ENCODE data around the gene MMP24OS. TPM values are rescaled to one million over a fixed set of nuclear protein-coding genes. Genes with fewer than 3 reads are reported as not detected.

Gene MMP24OS
- polyA plus RNA-seq, 5 donors: 28.2 to 50.9 (median 37.7) TPM

DNA sequence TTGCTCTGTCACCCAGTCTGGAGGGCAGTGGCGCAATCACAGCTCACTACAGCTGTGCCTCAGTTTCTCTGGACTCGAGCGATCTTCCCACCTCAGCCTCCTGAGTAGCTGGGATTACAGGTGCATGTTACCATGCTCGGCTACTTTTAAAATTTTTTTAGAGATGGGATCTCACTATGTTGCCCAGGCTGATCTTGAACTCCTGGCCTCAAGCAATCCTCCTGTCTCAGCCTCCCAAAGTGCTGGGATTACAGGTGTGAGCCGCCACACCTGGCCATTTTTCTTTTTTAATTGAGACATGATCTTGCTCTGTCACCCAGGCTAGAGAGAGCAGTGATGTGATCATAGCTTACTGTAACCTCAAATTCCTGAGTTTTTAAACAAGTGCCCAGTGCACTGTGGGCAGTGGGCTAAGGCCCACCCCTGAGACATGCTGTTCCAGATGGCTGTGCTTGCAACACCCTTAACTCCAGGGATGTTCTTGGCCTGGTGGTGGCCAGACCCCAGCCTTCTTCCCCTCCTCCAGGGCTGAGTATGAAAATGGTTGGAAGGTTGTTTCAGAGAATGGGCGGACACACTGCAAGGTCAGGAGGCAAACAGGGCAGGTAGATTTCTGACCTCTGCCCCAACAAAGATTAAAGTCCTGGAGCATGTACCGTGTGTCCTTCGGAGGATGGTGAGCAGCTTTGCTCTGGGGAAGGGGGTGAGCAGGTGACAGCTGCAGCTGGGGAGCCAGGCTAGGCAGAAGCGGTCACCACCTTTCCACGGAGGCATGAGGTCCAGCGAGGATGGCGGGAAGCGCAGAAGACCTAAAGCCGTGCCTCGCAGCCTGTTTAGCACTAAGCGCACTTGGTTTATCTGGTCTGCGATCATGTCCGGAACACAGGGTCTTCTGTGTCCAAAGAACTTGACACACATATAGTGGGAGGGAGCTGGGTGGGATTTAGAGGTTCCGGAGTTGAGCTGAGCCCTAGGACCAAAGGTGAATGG, 15.7 kb upstream of the MMP24OS start:
- DNase-seq: no peak

DNA sequence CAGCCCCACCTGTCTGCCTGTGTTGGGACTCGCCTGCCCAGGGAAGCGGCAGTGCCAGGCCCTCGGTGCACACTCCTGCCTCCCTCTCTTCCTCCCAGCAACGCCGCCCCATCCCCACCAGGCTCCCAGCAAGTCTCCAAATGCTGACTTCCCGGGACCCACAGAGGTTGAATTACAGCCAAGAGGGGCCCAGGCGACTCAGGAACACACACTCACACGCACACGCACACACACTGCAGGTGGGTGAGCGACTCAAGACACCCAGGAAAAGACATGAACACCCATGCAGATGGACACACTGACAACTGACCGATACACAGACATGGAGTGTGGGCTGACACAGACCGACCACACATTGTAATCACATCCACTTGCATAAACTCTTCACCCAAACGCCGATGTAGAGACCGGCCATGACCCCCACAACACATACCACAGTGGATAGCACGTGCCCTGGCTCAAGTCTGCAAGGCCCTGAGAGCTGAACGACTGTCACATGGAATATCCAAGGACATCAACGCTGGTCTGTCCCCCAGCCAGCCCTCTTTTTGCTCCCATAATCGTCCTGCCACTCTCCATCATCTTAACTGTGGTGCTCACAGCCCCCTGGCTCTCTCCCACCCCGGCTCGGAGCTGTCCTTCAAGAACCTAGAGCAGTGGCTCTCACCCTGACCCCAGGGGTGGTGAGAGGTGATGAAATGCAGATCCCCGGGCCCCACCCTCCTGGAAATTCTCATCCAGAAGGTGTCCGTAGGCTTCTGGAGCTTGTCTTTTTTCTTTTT, 14.8 kb upstream of the MMP24OS start:
- no peak for DNase-seq

DNA sequence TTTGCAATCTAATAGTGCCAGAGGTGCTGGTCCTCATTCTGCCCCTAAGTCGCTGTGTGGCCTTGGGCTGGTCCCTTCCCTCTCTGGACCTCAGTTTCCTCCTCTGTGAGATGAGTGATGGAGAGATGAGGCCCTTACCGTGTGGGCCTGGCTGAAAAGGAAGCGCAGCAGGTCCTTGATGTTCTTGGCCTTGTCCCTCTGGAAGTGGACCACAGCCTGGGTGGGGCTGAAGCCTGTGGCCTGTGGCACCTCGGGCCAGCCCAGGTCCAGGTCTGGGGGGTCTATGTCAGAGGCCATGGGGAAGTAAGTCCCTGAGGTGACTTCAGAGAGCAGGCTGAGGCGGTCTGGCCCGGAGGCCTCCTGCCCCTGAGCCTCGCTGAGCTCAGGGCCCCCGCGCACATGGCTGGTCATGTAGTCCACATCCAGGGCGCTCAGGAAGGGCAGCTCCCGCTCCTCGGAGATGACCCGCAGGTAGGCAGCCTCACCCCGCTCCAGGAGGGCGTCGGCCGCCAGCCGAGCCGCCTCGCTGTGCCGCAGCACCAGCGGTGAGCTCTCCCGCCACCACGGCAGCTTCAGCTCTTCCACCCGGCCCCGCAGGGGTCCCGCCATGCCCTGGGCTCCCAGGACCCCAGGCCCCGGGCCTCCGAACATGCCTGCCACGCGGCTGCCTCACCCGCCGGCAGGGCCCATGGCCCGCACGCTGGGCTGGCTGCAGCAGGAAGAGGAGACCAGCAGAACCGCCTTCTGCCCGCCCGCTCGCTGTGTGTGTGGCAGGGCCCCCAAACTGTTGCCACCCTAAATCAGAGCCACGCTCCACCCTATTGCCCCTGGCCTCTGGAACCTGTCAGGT, 14.0 kb upstream of the MMP24OS start, which contains the start of gene FAM83C:
FAM83C (minus strand) TSS at position 772 of the 850 bp plus-strand sequence; CDS start at position 651, 121 bp downstream.
- DNase-seq: no peak

DNA sequence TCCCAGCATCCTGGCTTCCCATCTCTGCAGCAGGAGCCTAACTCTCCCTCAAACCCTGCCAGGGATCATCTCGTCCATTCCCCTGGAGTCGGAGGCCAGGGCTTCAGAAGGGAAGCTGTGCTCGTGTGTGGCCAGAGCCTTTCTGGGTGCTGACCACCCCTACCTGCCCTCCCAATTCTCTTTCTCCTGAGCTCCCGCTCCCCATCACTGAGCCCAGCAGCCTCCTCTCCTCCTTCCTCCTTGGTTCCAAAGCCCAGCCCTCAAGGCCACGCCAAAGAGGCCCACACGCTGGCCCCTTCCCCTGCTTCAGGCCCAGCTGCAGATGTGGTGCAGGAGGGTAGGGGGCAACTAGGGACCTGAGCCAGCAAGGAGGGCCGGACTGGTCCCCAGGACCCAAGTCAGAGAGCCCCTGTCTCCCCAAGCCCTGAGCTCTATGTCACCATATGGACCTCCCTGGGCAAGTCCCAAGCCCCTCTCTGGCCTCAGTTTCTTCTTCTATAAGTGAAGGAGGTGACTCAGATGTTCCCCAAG, 13.0 kb upstream of the MMP24OS start:
- DNase-seq: no peak

DNA sequence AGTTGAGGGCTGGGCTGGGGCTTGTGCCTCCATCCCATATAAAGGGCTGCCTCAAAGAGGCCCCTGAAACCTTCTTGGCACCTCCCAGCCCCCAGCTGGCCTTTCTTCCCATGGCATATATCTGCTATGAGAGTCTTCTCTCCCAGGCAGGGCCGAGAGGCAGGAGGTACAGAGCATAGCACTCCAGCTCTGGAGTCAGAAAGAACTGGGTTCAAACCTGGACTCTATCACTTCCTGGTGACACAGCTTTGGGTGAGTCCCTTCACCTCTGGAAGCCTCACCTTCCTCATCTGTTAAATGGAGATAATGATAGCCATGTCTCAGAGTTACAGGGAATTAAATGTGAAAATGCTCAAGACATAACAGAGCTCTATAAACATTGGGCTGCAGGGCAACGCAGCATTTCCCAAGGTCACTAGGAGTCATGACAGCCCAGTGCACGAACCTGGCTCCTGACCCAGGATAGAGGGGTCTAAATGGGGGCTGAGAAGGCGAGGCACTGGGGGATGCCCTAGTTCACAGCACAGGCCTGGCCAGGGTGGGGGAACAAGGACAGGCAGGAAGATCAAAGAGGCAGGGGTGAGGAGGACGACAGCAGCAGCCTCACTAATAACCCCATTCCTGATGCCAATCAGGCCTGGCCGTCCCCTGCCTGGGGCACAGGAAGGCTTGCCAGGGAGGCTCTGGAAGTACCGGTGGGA, 12.4 kb upstream of the MMP24OS start:
- no peak for DNase-seq

DNA sequence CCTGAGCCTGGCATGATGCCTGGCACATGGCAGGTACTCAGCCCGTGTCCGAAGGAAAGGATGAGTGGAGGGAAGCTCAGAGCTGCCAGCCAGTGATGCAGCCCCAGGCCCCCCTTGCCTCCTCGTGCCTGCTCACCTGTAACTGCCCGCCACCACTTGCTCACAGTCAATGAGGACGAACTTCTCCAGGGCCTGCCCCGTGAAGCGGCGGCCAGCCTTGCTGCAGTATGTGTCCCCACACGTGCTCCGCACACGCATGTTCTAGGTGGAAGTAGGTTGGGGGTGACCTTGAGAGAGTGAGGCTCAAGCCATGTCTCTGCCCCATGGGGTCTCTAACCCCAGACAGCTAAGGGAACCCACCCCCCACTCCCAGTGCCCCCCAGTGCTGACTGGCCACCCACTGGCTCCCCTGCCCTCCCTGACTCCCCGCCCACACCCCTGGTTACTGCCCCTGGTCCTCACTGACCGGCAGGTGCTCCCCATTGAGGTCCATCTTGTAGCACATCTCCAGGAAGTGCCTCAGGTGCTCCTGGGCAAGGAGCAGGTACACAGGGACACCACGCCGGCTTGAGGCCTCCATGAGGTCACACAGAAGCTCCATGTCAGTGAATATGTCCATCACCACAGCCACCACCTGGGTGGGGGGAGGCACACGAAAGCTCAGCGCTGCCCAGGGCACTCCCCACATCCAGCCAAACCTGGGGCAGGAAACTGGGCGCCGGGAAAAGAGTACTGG, 10.6 kb upstream of the MMP24OS start:
- DNase-seq: no peak

DNA sequence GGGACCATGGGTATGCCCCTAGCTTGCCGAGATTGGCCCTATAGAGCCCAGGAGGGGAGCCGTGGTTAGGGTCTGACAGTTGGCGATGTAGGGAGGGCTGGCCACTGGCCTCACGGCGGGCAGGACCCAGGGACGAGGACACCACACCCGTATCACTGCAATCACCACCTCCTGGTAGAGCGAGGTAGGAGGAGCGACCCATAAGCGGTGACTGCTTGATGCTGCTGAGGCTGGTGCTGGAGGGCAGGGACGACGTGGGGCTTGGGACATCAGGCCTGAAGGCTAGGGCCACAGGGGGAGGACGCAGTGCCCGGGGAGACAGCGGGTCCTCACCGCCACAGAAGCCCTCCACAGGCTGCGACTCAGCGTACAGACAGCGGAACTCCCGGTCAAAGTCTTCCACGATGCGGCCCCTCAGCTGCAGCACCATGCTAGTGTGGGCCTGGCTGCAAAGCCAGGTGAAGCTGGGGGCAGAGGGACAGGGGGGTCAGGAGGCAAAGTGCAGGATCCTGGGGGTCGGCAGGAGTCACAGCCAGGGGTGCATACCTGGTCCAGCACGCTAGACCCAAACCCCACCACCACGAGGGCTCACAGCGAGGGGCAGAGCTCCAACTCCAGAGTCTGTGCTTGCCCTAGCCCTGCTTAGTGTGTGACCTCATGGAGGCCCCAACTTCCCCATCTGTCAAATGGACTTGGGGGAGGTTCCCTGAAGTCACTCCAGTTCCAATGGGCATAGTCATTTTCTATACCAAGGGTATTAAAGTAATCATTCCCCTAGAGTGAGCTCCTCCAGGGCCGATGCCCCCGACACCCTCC, 9.8 kb upstream of the MMP24OS start:
- DNase-seq: no peak

DNA sequence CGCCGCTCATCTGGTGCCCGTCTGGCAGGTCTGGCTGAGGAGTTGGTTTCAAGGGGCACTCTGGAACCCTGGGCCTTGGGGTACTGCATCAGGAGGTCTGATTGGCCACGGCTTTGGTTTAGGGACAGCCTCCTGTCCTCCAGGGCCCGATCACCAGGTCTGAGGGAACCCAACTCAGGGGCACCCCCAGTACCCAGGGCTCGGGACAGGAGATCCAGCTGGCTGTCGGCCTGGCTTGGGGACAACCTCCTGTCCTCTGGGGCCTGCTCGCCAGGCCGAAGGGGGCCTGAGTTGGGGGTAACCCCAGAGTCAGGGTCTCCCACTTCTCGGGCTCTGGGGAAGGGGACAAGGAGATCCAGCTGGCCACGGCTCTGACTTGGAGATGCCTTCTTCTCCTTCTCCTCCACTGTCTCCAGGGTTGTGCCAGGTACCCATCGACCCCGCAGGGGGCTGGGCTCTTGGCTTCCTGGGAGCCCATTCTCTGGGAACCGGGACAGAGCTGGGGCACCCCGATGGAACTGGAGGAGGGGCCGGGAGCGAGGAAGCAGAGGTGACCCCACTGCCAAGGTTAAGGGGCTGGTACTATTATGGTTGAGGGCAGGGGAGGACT, 9.1 kb upstream of the MMP24OS start:
- no peak for DNase-seq

DNA sequence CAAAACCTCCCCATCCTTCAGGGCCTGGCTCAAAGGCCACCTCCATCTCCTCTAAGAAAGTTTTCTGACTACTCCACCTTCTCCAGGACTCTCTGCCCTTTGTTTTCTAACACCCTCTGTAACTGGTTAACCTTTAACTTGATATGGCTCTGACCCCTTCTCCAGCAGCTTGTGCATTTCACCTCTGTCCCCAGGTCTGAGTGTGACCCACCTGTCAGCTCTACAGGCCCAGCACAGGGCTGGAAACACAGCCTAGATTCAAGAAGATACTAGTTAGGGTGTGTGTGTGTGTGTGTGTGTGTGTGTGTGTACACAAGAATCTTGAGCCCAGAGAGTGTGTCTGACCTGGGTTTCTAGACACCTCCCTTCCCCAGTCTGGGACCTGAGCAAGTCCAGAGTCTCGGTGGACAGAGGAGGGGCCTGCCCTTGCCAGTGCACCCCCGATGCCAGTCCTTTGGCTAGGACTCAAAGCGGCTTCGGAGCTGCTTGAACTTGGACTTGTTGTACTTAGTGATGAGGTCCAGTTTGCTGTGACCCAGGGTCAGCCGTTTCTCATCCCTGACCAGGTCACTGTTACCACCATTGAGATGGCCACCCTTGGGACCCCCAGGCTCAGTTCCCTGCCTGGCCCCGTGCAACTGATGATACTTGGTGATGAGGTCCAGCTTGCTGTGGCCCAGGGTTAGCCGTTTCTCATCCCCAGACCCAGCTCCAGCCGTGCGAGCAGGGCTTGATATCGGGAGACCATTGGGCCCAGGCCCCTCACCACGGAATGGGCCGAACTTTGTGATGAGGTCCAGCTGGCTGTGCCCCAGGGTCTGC, 8.4 kb upstream of the MMP24OS start:
- DNase-seq: no peak

DNA sequence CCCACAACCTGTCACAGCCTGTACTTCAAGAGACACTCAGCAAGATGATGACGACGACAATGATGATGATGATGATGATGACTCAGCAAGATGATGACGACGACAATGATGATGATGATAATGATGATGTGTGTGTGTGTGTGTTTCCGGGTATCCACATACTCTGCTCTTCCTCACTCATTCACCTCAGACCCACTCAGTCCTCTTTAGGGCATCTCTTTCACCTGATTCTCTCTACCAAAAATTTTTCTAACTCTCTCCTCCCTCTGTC, 7.8 kb upstream of the MMP24OS start:
- DNase-seq: no peak

DNA sequence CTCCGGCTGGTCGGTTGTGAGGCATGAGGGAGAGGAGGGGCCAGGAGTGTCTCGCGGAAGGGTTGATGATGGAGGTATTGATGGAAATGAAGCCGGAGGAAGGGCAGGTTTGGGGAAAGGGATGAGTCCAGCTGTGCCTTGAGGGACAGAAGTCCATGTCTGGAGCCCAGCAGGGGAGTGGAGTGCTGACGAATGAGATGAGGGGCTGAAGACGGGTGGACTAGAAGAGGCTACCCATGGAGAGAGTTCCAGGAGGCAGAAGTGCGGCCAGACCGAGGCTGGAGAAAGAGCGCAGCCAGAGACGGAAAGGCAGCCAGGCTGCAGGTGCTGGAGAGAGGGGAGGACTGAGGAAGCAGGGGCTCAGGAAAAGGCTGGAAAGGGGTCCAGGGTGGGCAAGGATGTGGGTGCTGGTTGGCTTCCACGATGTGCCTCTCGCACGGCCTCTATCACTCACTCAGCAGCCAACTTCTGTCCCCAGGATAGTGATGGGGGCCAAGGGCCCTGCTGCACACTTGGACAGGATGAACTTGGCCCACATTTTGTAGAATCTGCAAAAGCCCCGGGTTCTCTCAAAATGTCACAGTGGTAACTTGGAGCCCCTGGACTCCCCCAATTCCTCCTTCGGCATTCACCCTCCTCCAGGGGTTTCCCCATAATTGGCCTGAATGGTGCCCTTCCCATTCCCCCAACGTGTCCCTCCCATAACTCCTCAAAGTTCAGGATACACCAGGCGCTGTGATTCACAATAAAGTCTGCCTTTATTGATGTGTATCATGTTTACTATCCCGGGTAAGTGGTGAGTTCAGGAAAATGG, 7.3 kb upstream of the MMP24OS start:
- no peak for DNase-seq

DNA sequence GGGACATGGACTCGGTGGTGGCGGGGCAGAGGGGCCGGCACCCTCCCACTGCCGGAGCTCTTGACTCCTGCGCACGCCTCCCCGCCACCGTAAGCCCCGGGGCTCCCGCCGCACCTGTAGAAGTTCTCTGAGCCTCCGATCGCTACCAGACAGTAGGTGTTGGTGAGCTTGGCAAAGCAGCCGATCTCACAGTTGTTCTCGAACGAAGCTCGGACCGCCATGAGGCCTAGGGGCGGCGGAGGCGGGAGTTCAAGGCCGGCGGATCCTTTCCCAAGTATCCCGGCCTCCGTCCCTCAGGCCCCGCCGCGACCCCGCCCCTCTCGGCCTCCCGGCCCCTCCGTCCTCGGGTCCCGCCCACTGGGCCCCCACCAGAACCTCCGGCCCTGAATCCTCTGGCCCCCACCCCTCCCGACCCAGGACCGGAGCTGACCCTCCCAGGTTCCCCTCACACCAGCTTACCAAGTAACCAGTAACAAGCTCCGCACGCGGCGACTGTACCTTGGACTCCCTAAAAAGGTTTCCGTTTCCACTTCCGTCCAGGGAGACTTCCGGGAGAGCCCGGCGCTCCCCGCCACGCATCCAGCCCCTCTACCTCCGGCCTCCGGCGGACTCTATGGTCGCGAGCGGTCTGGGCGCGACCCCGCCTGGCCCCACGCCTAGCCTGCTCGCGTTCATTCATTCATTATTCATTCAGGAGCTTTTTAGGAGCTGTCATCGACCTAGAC, 6.5 kb upstream of the MMP24OS start, which contains the start of gene EIF6:
EIF6 (minus strand) TSS at position 506 of the 725 bp plus-strand sequence; CDS start at position 221, 285 bp downstream.
- peak; percentile 81 to 83 for DNase-seq

DNA sequence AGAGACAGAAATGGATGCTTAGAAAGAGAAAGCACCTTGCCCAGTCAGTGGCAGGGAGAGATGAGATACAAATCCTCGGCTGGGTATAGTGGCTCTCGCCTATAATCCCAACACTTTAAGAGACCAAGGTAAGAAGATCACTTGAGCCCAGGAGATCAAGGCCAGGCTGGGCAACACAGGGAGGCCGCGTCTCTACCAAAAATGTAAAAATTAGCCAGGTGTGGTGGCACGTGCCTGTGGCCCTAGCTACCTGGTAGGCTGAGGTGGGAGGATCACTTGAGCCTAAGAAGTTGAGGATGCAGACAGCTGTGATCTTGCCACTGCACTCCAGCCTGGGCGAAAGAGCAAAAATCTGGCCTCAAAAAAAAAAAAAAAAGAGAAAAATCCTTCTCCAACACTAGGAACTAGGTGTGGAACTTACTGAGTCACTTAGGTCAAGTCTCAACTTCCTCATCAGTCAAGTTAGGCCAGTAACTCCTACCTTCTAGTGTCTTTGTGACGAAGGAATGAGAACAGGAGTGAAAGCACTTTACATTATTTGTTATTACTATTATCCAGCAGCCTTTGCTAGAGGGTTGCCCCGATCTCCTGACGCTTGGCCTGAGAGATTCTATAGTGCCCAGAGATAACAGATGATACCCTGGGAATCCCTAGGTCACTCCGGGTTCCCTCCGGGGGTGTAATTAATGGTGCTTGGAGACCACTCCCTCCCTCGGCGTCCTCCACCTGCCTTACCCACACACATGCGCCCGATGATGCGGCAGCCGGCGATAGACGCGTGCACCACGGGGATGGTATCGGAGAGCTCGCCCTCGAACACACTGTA, 5.7 kb upstream of the MMP24OS start:
- no peak for DNase-seq

DNA sequence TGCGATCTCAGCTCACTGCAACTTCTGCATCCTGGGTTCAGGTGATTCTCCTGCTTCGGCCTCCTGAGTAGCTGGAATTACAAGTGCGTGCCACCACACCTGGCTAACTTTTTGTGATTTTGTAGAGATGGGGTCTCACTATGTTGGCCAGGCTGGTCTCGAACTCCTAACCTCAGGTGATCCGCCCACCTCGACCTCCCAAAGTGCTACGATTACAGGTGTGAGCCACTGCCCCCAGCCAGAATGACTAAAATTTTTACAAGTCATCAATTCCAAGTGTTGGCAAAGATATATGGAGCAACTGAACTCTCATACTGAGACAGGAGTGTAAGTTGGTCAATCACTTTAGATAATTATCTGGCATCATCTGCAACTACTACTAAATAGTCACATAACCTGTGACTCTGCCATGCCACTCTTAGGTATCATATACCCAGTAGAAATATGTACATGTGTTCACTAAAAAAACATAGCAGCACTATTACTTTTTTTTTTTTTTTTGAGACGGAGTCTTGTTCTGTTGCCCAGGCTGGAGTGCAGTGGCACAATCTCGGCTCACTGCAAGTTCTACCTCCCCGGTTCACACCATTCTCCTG, 3.7 kb upstream of the MMP24OS start:
- no peak for DNase-seq

DNA sequence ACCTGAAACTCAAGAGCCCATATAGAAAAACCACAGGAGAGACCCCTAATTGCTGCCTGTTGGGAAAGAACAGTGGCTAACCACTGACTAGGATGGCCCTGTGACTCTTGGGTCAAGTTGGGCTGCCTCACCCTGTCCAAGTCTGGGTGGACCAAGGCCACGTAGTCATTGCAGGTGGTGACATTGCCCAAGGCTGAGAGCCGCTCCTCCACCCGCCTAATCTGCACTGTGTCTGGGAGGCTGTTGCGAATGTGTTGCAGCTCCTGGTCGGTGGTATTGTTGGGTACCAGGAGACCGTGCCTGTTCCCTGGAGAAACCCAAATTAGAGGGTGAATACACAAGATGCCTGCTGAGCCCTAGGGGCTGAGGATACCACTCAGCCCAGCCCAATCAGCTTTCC, 2.6 kb upstream of the MMP24OS start:
- no peak for DNase-seq

All from right lung (tissue), 5 donors.